GM10266 (cell line): ENCODE results near the gene TMPRSS4.

Source experiments
- DNase-seq: peaks from one replicate; pipeline ENCODE4 v3.0.0; 2012; ENCODE audit errors: extremely low spot score
- TF ChIP-seq, protein P1 (sequence below): IDR thresholded peaks from 2 replicates; pipeline ENCODE4 v1.5.1; 2012; ENCODE audit warnings: mild to moderate bottlenecking, low read depth; ENCODE audit not compliant: control insufficient read depth, insufficient read depth; ENCODE audit errors: missing control alignments

Gene TMPRSS4

GRCh38 chr11:118139578-118139977, 62.7 kb downstream of the TMPRSS4 start:
- no peak for DNase-seq
- TF ChIP-seq, protein P1, sequence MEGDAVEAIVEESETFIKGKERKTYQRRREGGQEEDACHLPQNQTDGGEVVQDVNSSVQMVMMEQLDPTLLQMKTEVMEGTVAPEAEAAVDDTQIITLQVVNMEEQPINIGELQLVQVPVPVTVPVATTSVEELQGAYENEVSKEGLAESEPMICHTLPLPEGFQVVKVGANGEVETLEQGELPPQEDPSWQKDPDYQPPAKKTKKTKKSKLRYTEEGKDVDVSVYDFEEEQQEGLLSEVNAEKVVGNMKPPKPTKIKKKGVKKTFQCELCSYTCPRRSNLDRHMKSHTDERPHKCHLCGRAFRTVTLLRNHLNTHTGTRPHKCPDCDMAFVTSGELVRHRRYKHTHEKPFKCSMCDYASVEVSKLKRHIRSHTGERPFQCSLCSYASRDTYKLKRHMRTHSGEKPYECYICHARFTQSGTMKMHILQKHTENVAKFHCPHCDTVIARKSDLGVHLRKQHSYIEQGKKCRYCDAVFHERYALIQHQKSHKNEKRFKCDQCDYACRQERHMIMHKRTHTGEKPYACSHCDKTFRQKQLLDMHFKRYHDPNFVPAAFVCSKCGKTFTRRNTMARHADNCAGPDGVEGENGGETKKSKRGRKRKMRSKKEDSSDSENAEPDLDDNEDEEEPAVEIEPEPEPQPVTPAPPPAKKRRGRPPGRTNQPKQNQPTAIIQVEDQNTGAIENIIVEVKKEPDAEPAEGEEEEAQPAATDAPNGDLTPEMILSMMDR = no peak

GRCh38 chr11:118142081-118142480, 65.2 kb downstream of the TMPRSS4 start:
- no peak for DNase-seq

GRCh38 chr11:118142809-118143208, 65.9 kb downstream of the TMPRSS4 start:
- no peak for DNase-seq
- TF ChIP-seq, protein P1 = no peak

More at GRCh38 chr11:118142081-118142480, 65.2 kb downstream of the TMPRSS4 start:
- TF ChIP-seq, protein P1 = no peak

DNA sequence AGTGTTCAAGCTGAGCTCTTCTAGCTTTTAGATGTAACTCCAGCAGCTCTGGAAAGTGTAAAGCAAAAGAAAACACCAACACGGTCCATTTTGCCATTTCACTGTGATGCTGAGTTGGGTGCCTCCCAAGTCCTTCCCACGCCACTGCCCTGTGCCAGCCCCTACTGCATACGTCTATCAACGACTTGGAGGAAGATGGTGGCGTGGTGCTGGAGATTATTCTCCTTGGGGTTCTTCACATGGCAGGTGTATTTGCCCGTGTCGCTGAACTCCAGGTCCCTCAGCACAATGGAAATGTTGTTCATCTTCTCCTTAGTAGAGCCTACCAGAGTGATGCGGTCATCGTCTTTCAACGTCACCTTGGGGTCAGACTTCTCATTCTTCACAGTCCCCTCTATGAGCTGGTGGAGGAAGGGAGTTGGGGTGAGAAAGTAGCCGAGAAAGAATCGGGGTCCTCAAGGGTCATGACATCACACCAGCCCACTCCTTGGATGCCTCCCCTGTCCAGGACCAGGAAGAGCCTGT, 66.8 kb downstream of the TMPRSS4 start:
- DNase-seq = no peak
- TF ChIP-seq, protein P1 = no peak

DNA sequence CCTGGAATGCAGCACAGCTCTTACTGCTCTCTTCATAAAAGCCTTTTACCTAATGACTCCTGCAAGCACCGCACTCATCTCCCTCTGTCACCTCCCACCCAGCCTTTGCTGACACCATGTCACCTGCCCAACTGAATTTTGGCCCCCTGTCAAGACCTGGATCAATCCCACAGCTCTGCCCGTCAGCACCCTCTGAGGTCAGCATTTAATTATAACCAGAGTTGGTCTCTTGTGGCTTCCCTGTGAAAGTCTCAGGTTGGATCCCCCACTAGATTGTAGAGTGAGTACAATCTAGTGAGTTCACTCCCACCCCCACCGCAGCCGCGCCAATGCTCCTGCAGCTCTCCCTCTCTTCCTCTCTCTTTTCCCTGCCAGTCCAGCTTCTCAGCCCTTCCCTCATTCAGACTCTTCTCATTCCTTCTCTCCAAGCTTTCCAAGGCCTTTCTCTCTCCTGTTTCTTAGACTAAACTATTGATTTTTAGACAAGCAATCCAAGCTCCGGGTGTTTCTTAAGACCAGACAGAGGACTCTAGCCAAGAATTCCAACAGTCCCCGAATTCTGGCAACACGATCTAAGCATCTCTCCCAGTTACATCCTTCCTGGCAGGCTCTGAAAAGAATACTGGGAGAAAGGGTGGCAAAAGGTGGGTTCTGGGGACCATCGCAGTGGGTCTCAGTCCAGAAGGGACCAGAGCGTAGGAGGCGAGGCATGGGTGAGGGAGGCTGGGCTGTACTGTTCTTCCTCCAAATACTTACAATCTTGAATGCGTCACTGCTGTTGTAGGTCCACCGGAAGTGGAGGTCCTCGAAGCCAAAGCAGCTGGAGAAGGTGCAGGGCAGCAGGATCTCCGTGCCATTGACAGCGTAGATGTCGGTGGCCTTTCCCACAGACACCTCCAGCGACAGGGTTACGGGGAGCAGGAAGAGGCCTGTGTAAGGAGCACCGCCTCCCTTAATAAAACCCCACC, 67.7 kb downstream of the TMPRSS4 start:
- DNase-seq = no peak
- TF ChIP-seq, protein P1 = no peak

DNA sequence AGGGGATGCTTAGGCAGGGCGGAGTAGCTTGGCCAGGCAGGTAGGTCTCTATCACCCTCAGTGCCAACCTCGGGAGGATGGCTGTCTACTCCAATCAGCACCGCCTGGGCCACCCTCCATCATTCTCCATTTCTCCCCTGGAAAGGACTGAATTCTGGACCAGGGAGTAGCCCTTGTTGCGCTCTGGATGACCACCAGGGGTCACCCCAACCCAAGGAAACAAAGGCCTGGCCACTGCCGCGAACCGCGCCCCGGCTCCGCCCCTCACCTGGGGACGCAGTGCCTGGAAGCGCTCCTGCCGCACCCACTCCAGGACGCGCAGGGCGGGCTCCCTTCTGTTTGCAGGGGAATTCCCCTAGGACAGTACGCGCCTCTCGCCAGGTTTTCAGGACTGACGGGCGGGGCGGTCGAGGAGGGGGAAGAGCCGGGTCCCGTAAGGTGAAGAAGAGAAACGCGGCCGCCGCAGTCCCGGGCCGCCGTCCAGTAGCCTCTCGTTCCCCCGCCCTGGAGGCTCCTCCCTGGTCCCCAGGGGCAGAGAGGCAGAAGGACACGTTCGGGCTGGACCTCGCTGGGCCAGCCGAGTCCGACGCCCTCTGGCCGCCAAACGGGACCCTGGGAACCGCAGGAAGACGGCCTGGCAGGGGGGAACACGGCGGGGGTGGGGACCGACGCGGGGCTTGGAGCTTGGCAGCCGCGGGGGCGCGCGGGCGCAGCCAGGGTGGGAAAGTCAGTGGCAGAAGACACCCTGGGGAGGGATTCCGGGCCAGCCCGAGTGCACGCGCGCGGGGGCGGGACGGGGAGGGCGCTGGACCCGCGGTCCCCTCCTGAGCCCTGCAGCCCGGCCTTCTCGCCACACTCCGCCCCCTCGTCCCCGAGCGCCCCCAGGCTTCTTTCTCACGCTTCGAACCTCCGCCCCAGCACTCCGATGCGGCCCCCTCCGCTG, 68.7 kb downstream of the TMPRSS4 start:
- TF ChIP-seq, protein P1 = peak; percentile 89

More for the DNA sequence above, 68.7 kb downstream of the TMPRSS4 start:
- peak; percentile 95 for DNase-seq
